Epithelial cell of esophagus (primary cell): Measurements from ENCODE around the gene FICD.
A peak's percentile ranks its signal among the peaks of the same experiment; 100 is the strongest.
"Not testable (repeated sequence)": the region's sequence is repeated elsewhere in the genome, so short reads cannot be mapped to it uniquely, and the experiment has no call there.

ENCODE experiments used
- DNase-seq: peaks from one replicate; pipeline ENCODE4 v3.0.0; 2010; ENCODE audit warnings: low read depth
- H3K4me3 ChIP-seq: 2 replicates; pipeline ENCODE4 v1.5.1; 2011; ENCODE audit warnings: mild to moderate bottlenecking, low read length, control low read depth
- TF ChIP-seq, protein P1 (sequence below): IDR thresholded peaks from 2 replicates; pipeline ENCODE4 v1.5.1; 2011; ENCODE audit warnings: low read depth, mild to moderate bottlenecking, low read length, control low read depth, inconsistent platforms; ENCODE audit not compliant: insufficient read depth; ENCODE audit errors: missing control alignments

The FICD gene

DNA sequence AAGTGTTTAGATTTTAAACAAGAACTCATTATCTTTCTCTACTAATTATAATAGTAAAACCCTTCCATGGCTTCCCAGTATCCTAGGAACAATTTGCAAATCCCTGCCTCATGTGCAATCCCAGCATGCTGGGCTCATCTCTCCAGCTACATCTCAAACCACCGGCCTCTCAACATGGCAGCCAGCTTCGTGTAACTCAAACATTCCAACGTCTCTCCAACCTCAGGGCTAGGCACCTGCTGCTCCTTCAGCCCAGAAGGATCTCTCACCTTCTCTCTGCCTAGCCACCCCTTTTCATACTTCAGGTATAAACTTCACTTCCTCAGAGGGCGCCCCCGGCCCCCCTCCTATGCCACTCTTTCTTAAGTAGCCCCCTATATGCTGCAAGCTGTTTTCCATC is 38.7 kb downstream of the FICD start:
- H3K4me3 ChIP-seq = no peak overlapping the region
- no peak for DNase-seq

GRCh38 chr12:108555383-108555782 is 40.3 kb downstream of the FICD start:
- H3K4me3 ChIP-seq, DNase-seq: not testable (repeated sequence)

More for the DNA sequence above, 38.7 kb downstream of the FICD start:
- TF ChIP-seq, protein P1, sequence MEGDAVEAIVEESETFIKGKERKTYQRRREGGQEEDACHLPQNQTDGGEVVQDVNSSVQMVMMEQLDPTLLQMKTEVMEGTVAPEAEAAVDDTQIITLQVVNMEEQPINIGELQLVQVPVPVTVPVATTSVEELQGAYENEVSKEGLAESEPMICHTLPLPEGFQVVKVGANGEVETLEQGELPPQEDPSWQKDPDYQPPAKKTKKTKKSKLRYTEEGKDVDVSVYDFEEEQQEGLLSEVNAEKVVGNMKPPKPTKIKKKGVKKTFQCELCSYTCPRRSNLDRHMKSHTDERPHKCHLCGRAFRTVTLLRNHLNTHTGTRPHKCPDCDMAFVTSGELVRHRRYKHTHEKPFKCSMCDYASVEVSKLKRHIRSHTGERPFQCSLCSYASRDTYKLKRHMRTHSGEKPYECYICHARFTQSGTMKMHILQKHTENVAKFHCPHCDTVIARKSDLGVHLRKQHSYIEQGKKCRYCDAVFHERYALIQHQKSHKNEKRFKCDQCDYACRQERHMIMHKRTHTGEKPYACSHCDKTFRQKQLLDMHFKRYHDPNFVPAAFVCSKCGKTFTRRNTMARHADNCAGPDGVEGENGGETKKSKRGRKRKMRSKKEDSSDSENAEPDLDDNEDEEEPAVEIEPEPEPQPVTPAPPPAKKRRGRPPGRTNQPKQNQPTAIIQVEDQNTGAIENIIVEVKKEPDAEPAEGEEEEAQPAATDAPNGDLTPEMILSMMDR = no peak

- H3K4me3 ChIP-seq = no peak overlapping the region
- no peak for DNase-seq
- TF ChIP-seq, protein P1 = no peak
These were observed 44.1 kb downstream of the FICD start for GRCh38 chr12:108559007-108559655.

DNA sequence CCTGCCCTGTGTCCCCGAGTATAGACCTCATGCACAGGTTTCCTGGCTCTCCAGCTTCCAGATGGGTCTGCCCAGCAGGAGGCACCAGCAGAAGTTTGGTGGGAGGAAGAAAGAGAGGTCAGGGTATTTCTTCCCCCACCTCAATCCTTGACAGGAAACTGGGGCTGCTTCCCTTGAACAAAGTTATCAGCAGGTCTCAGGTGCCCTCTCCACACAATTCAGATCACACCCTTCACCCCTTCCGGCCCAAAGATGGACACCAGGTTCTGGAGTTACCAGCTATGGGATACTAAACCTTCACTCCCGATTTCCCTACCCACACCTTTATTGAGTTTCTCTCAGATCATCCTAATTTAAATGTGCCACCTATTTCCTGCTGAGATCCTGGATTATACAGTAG is 44.7 kb downstream of the FICD start:
- TF ChIP-seq, protein P1 = no peak

GRCh38 chr12:108560321-108560721 is 45.2 kb downstream of the FICD start:
- TF ChIP-seq, protein P1 = no peak
- peak overlapping the region; percentile 98 for H3K4me3 ChIP-seq
- DNase-seq = peak; percentile 29

More for the DNA sequence above, 44.7 kb downstream of the FICD start:
- DNase-seq = no peak
- peak overlapping the region; percentile 98 for H3K4me3 ChIP-seq

- DNase-seq = peak; percentile 89
- peak within 1 kb of the TSS; percentile 98 for H3K4me3 ChIP-seq
- TF ChIP-seq, protein P1 = no peak
These were observed 46.0 kb downstream of the FICD start, which contains the start of gene SART3 for GRCh38 chr12:108560752-108561719. TSS of gene SART3 (minus strand) at chr12:108561173. CDS start at chr12:108561154, 19 bp downstream.

GRCh38 chr12:108561852-108562347 is 46.8 kb downstream of the FICD start:
- TF ChIP-seq, protein P1 = no peak
- H3K4me3 ChIP-seq = peak overlapping the region; percentile 98
- DNase-seq = no peak
